Upper lobe of left lung (tissue), 6 donors: ENCODE results near the gene VDAC1. TPM values are rescaled to one million over a fixed set of nuclear protein-coding genes. Genes with fewer than 3 reads are reported as not detected.
"Not testable (repeated sequence)": the region's sequence is repeated elsewhere in the genome, so short reads cannot be mapped to it uniquely, and the experiment has no call there.

ENCODE experiments used
- ATAC-seq, 2 donors: fragments of 200-7000 bp; cut with Tn5 transposase; one replicate each; pipeline ENCODE4 v1.9.1; 2022; ENCODE audit warnings: mild to moderate bottlenecking in 2 of 2, moderate library complexity in 2 of 2; ENCODE audit not compliant: low FRiP score in 2 of 2
- DNase-seq, 2 donors: peaks; one replicate each; pipeline ENCODE4 v3.0.0-alpha.2; 2019 to 2020
- H3K27ac ChIP-seq, 4 donors: fragments of 200-600 bp; sonication (generic); one replicate each; pipeline ENCODE4 v1.5.1; 2016 to 2019
- H3K27me3 ChIP-seq, 4 donors: fragments of 200-600 bp; sonication (generic); one replicate each; pipeline ENCODE4 v1.5.1; 2017 to 2019
- H3K36me3 ChIP-seq, 4 donors: fragments of 200-600 bp; sonication (generic); one replicate each; pipeline ENCODE4 v1.5.1; 2016 to 2019
- H3K4me1 ChIP-seq, 4 donors: fragments of 200-600 bp; sonication (generic); one replicate each; pipeline ENCODE4 v1.5.1; 2018 to 2019
- H3K4me3 ChIP-seq, 4 donors: fragments of 200-600 bp; sonication (generic); one replicate each; pipeline ENCODE4 v1.5.1; 2017 to 2019; ENCODE audit warnings: mild to moderate bottlenecking in 2 of 4, moderate library complexity in 1 of 4
- H3K9me3 ChIP-seq, 4 donors: fragments of 200-600 bp; sonication (generic); one replicate each; pipeline ENCODE4 v1.5.1; 2018 to 2019
- CTCF ChIP-seq, 6 experiments: fragments of 450-650 bp in 4 of 6; fragments of 200-600 bp in 2 of 6; sonication (generic) in 2 of 6; IDR thresholded peaks; one replicate each; pipeline ENCODE4 v1.5.1; 2016 to 2019; ENCODE audit warnings: antibody characterized with exemption in 6 of 6
- EP300 ChIP-seq, 4 donors: sonication (generic); formaldehyde crosslinking; IDR thresholded peaks; one replicate each; pipeline ENCODE4 v1.5.1; 2017; ENCODE audit warnings: antibody characterized with exemption in 4 of 4, control low read depth in 2 of 4
- POLR2A ChIP-seq, 4 donors: fragments of 450-650 bp; IDR thresholded peaks; one replicate each; pipeline ENCODE4 v1.5.1; 2016 to 2017; ENCODE audit warnings: antibody characterized with exemption in 4 of 4, mild to moderate bottlenecking in 2 of 4
- POLR2AphosphoS5 ChIP-seq, 2 donors: sonication (generic); formaldehyde crosslinking; IDR thresholded peaks; one replicate each; pipeline ENCODE4 v1.5.1; 2017; ENCODE audit warnings: antibody characterized with exemption in 2 of 2
- WGBS, 2 donors: methylation state at CpG; one replicate each; pipeline ENCODE4 v1.1.5; 2017 to 2018; 5-methylcytosine and 5-hydroxymethylcytosine counted together
- total RNA-seq, 6 donors: library from RNA; depleted of rRNA in 4 of 6; stranded (reverse); fragments of >200 nt in 4 of 6; gene quantifications; one replicate each; pipeline versions ENCODE4 v1.1.0 to v1.2.1, GENCODE V29; 2016 to 2021
- donor health status: DM: no; HTN: no; CAD: no; lungs with moderate emphysema.
- donor health status: DM: no; HTN: yes; CAD: no; lungs with severe emphysema.

Gene VDAC1
- total RNA-seq, 6 donors from 2014 or later = 66.0 to 121 (median 98.5) TPM

GRCh38 chr5:133977858-133978257 lies 26.9 kb downstream of the VDAC1 start:
- DNase-seq = no peak
- H3K36me3 ChIP-seq = peaks cover 30 to 97% (median 57%) of the 10 kb centered on the region in 4 donors

GRCh38 chr5:133977161-133977787 lies 27.5 kb downstream of the VDAC1 start:
- no peak for ATAC-seq
- DNase-seq = no peak
- H3K36me3 ChIP-seq = peaks cover 31 to 97% (median 56%) of the 10 kb centered on the region in 4 donors

More at GRCh38 chr5:133977858-133978257, 26.9 kb downstream of the VDAC1 start:
- no peak overlapping the region for H3K27ac ChIP-seq
- ATAC-seq = no peak
- no peaks in the 10 kb centered on the region for H3K4me1 ChIP-seq
- TF ChIP-seq POLR2AphosphoS5 (IDR thresholded peaks at IDR 0.05) (no peak), EP300 (IDR thresholded peaks at IDR 0.05) (no peak), CTCF (IDR thresholded peaks at IDR 0.05) (no peak), POLR2A (IDR thresholded peaks at IDR 0.05) (no peak)
- H3K9me3 ChIP-seq = no peaks in the 10 kb centered on the region
- H3K4me3 ChIP-seq = no peak overlapping the region
- no peaks in the 10 kb centered on the region for H3K27me3 ChIP-seq
- WGBS, 2 donors = 67 to 81% methylated on average over 1 of the region's 1 CpG

GRCh38 chr5:133975546-133975945 lies 29.2 kb downstream of the VDAC1 start:
- DNase-seq, H3K4me3 ChIP-seq, H3K9me3 ChIP-seq, ATAC-seq, H3K4me1 ChIP-seq, H3K27me3 ChIP-seq, H3K27ac ChIP-seq: not testable (repeated sequence)
- peaks cover 27 to 96% (median 47%) of the 10 kb centered on the region in 4 donors for H3K36me3 ChIP-seq
- 95 to 96% methylated on average over 16 of the region's 16 CpGs for WGBS, 2 donors

More at GRCh38 chr5:133977161-133977787, 27.5 kb downstream of the VDAC1 start:
- WGBS, 2 donors = 71 to 85% methylated on average over 5 of the region's 5 CpGs
- H3K9me3 ChIP-seq = no peaks in the 10 kb centered on the region
- no peak overlapping the region for H3K4me3 ChIP-seq
- no peak overlapping the region for H3K27ac ChIP-seq
- TF ChIP-seq CTCF (IDR thresholded peaks at IDR 0.05) (no peak), EP300 (IDR thresholded peaks at IDR 0.05) (no peak), POLR2A (IDR thresholded peaks at IDR 0.05) (no peak), POLR2AphosphoS5 (IDR thresholded peaks at IDR 0.05) (no peak)
- H3K27me3 ChIP-seq = no peaks in the 10 kb centered on the region
- H3K4me1 ChIP-seq = no peaks in the 10 kb centered on the region

- Histone ChIP-seq H3K27ac (no peak overlapping the region), H3K4me3 (no peak overlapping the region), H3K27me3 (no peaks in the 10 kb centered on the region), H3K36me3 (peaks cover 27 to 84% (median 45%) of the 10 kb centered on the region in 4 donors), H3K4me1 (peaks cover 0 to 7% (median 5%) of the 10 kb centered on the region in 4 donors), H3K9me3 (no peaks in the 10 kb centered on the region)
- ATAC-seq = no peak
- DNase-seq = no peak
- 93% methylated on average over 6 of the region's 6 CpGs for WGBS, 2 donors
- TF ChIP-seq POLR2AphosphoS5 (IDR thresholded peaks at IDR 0.05) (no peak), POLR2A (IDR thresholded peaks at IDR 0.05) (no peak), EP300 (IDR thresholded peaks at IDR 0.05) (no peak), CTCF (IDR thresholded peaks at IDR 0.05) (no peak)
These were observed 30.6 kb downstream of the VDAC1 start for GRCh38 chr5:133974142-133974541.

GRCh38 chr5:133970325-133970909 lies 34.4 kb downstream of the VDAC1 start:
- Histone ChIP-seq H3K4me3 (no peak overlapping the region), H3K27me3 (no peaks in the 10 kb centered on the region), H3K27ac (peak overlapping the region in 1 of 4 donors; percentile 97), H3K9me3 (no peaks in the 10 kb centered on the region), H3K4me1 (peaks cover 9 to 24% (median 18%) of the 10 kb centered on the region in 4 donors), H3K36me3 (peaks cover 21 to 47% (median 25%) of the 10 kb centered on the region in 4 donors)
- ATAC-seq (no peak), DNase-seq (no peak)
- WGBS, 2 donors = 94 to 98% methylated on average over 2 of the region's 2 CpGs
- TF ChIP-seq CTCF (IDR thresholded peaks at IDR 0.05) = no peak
- TF ChIP-seq POLR2A (IDR thresholded peaks at IDR 0.05) = no peak
- no peak for TF ChIP-seq EP300 (IDR thresholded peaks at IDR 0.05)
- TF ChIP-seq POLR2AphosphoS5 (IDR thresholded peaks at IDR 0.05) = no peak
